ENCODE results near the gene RNF169. TPM values are rescaled to one million over a fixed set of nuclear protein-coding genes. Genes with fewer than 3 reads are reported as not detected.

Gene RNF169
- total and polyA plus RNA-seq, 12 donors: 2.3 to 14.0 (median 10.8) TPM

DNA sequence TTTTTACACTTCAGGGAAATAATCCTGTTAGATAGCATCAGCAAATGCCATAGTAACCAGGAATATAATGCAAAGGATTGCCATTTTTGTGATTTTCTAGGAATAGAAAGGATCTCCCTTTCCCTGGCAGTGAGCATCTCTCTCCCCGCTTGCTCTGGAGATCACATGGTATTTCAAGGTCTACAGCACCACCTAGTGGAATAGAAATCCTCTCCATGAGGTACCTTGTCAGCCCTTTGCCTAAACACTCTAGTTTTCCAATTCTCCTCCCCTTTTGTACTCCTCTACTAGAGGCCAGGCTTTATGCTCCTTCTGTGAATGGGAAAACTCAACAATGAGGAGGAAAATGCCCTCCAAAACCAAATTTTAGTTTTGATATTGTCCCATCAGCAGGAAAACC is 121.8 kb downstream of the RNF169 start:
- intact Hi-C loops (cut with DNase I): no loop called here
- TF ChIP-seq, protein P1, sequence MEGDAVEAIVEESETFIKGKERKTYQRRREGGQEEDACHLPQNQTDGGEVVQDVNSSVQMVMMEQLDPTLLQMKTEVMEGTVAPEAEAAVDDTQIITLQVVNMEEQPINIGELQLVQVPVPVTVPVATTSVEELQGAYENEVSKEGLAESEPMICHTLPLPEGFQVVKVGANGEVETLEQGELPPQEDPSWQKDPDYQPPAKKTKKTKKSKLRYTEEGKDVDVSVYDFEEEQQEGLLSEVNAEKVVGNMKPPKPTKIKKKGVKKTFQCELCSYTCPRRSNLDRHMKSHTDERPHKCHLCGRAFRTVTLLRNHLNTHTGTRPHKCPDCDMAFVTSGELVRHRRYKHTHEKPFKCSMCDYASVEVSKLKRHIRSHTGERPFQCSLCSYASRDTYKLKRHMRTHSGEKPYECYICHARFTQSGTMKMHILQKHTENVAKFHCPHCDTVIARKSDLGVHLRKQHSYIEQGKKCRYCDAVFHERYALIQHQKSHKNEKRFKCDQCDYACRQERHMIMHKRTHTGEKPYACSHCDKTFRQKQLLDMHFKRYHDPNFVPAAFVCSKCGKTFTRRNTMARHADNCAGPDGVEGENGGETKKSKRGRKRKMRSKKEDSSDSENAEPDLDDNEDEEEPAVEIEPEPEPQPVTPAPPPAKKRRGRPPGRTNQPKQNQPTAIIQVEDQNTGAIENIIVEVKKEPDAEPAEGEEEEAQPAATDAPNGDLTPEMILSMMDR (IDR thresholded peaks at IDR 0.05): peak in 3 of 9 donors; percentile 9 to 38 (median 13)
- no peak for ATAC-seq
- no peak overlapping the region for H3K27ac ChIP-seq
- H3K27me3 ChIP-seq: no peaks in the 10 kb centered on the region
- no peak overlapping the region for H3K4me3 ChIP-seq
- H3K9me3 ChIP-seq: peaks cover 2 to 99% (median 78%) of the 10 kb centered on the region in 11 donors
- WGBS, 2 donors: 95 to 100% methylated on average over 1 of the region's 1 CpG
- H3K4me1 ChIP-seq: no peaks in the 10 kb centered on the region
- H3K36me3 ChIP-seq: peaks cover 0 to 99% (median 47%) of the 10 kb centered on the region in 9 donors
- DNase-seq: no peak

DNA sequence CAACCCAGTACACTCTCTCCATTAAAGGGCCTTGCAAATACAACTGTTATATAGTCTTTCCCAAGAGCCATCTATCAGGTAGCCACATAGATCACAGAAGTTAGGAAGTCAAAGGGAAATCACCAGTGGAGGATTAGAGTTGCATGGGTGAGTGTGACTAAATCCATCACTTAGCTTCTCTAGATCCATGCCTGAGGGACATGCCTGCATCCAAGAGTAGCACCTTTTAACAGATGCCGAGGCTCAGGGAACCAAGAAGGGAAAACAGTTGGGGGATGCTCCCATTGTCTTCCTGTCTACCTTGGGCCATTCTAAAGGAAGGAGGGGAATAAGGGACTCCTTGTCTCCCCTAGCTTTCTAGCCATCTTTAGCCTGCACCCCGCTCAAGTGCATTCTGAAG is 122.4 kb downstream of the RNF169 start:
- ATAC-seq (no peak), DNase-seq (no peak)
- H3K36me3 ChIP-seq: peaks cover 0 to 99% (median 48%) of the 10 kb centered on the region in 9 donors
- no peak overlapping the region for H3K27ac ChIP-seq
- H3K27me3 ChIP-seq: no peaks in the 10 kb centered on the region
- no peaks in the 10 kb centered on the region for H3K4me1 ChIP-seq
- no peak overlapping the region for H3K4me3 ChIP-seq
- H3K9me3 ChIP-seq: peaks cover 2 to 99% (median 73%) of the 10 kb centered on the region in 11 donors
- TF ChIP-seq, protein P1 (IDR thresholded peaks at IDR 0.05): no peak
- WGBS, 2 donors: 71 to 96% methylated on average over 2 of the region's 2 CpGs
- intact Hi-C loops (cut with DNase I): no loop called here

DNA sequence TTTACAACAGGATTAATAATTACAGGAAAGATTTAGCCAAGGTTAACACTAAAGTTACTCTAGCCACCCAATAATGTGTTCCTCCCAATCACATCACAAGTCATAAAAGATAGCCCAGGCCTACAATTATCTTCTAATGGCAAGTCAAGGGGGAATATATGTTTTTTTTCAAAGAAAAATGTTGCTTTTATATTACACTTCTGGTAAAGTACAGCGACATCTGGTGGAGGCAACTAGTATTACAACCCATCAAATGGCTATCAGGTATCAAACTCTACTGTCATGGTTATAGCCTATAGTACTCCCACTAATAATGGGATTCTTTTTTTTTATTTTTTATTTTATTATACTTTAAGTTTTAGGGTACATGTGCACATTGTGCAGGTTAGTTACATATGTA is 128.5 kb downstream of the RNF169 start:
- 29 to 31% methylated on average over 1 of the region's 1 CpG for WGBS, 2 donors
- Histone ChIP-seq H3K4me3 (no peak overlapping the region), H3K36me3 (peaks cover 0 to 52% (median 29%) of the 10 kb centered on the region in 9 donors), H3K9me3 (peaks cover 0 to 52% (median 25%) of the 10 kb centered on the region in 11 donors), H3K4me1 (no peaks in the 10 kb centered on the region), H3K27ac (no peak overlapping the region), H3K27me3 (no peaks in the 10 kb centered on the region)
- TF ChIP-seq, protein P1 (IDR thresholded peaks at IDR 0.05): peak in 8 of 9 donors; percentile 15 to 50 (median 37)
- DNase-seq (no peak), ATAC-seq (no peak)
- intact Hi-C loops (cut with DNase I): no loop called here

Small RNAs within 50 kb of the gene (microRNA-seq; reads per million reads assigned to microRNA genes)
- 0 to 0.60 reads per million in 2 donors for gene MIR4696

Other genes starting within 250 kb of the RNF169 start
- gene POLD3, start 156.3 kb upstream of the RNF169 start, total RNA-seq: 1 to 10 TPM; 5.2 to 8.8 (median 8.2) TPM
- 1 to 10 TPM; 4.7 to 6.5 TPM for gene POLD3, start 156.3 kb upstream of the RNF169 start, polyA plus RNA-seq
- gene CHRDL2, start 17.4 kb upstream of the RNF169 start, total RNA-seq: 10 to 100 TPM in 3 of 10 donors, 1 to 10 TPM in 6, under 1 TPM in 1; 1.00 to 19.7 (median 6.7) TPM
- gene CHRDL2, start 17.4 kb upstream of the RNF169 start, polyA plus RNA-seq: 1 to 10 TPM; 4.0 to 8.4 TPM
- gene XRRA1, start 200.2 kb downstream of the RNF169 start, total RNA-seq: 10 to 100 TPM in 6 of 10 donors, 1 to 10 TPM in 4; 4.0 to 22.8 (median 11.7) TPM
- 1 to 10 TPM; 1.8 to 4.3 TPM for gene XRRA1, start 200.2 kb downstream of the RNF169 start, polyA plus RNA-seq
- gene SPCS2, start 200.4 kb downstream of the RNF169 start, total RNA-seq: 100 to 1,000 TPM in 5 of 10 donors, 10 to 100 TPM in 5; 78.4 to 128 (median 99.5) TPM
- 100 to 1,000 TPM; 116 to 143 TPM for gene SPCS2, start 200.4 kb downstream of the RNF169 start, polyA plus RNA-seq
- gene NEU3, start 240.1 kb downstream of the RNF169 start, total RNA-seq: 10 to 100 TPM in 4 of 10 donors, 1 to 10 TPM in 6; 3.4 to 16.1 (median 9.9) TPM
- 1 to 10 TPM; 2.6 to 6.3 TPM for gene NEU3, start 240.1 kb downstream of the RNF169 start, polyA plus RNA-seq